C4-2B (cell line): Measurements from ENCODE around the gene SPATA45.

Source experiments
- H3K27ac ChIP-seq: fragments of 450-650 bp; 2 replicates; pipeline ENCODE4 v1.5.1; 2017
- CTCF ChIP-seq: fragments of 450-650 bp; conservative IDR thresholded peaks from 2 replicates; pipeline ENCODE4 v1.5.1; 2017; ENCODE audit warnings: mild to moderate bottlenecking
- ZFX ChIP-seq: fragments of 450-650 bp; IDR thresholded peaks from 2 replicates; pipeline ENCODE4 v1.6.1; 2017

Gene SPATA45

GRCh38 chr1:212827171-212827776 lies 20.2 kb downstream of the SPATA45 start:
- H3K27ac ChIP-seq: no peak overlapping the region
- TF ChIP-seq ZFX: no peak
- TF ChIP-seq CTCF: no peak

- no peak for TF ChIP-seq ZFX
- no peak overlapping the region for H3K27ac ChIP-seq
Observed at GRCh38 chr1:212825798-212826452, 21.5 kb downstream of the SPATA45 start.

- no peak overlapping the region for H3K27ac ChIP-seq
- TF ChIP-seq ZFX (no peak), CTCF (no peak)
Observed at GRCh38 chr1:212824201-212824600, 23.2 kb downstream of the SPATA45 start.

GRCh38 chr1:212822956-212823355 lies 24.5 kb downstream of the SPATA45 start:
- TF ChIP-seq ZFX (no peak), CTCF (no peak)
- no peak overlapping the region for H3K27ac ChIP-seq

- TF ChIP-seq CTCF (no peak), ZFX (no peak)
Observed at GRCh38 chr1:212820969-212821368, 26.5 kb downstream of the SPATA45 start.

GRCh38 chr1:212819726-212820125 lies 27.7 kb downstream of the SPATA45 start:
- TF ChIP-seq CTCF (no peak), ZFX (no peak)
- H3K27ac ChIP-seq: no peak overlapping the region

More at GRCh38 chr1:212820969-212821368, 26.5 kb downstream of the SPATA45 start:
- no peak overlapping the region for H3K27ac ChIP-seq

- TF ChIP-seq CTCF (no peak), ZFX (no peak)
- H3K27ac ChIP-seq: no peak overlapping the region
Observed at GRCh38 chr1:212816567-212817278, 30.7 kb downstream of the SPATA45 start.
